Pancreas (tissue), 10 donors: ENCODE measurements around the gene HBG1. TPM values are rescaled to one million over a fixed set of nuclear protein-coding genes. Genes with fewer than 3 reads are reported as not detected.

Experiments used
- ATAC-seq, 4 donors: fragments of 200-7000 bp; cut with Tn5 transposase; one replicate each; pipeline versions ENCODE4 v1.8.0 to v1.9.1; 2020; ENCODE audit warnings: mild to moderate bottlenecking in 4 of 4, moderate library complexity in 4 of 4
- DNase-seq, 6 donors: peaks; one replicate each; pipeline ENCODE4 v3.0.0-alpha.2; 2020
- FAIRE-seq: peaks from 2 replicates; lab custom pipeline; 2012; peaks lifted over from hg19 to GRCh38; lab: Jason Lieb, UNC
- H3K27ac ChIP-seq, 4 donors: fragments of 200-600 bp; sonication (generic); 1 replicate in 3 of 4; 2 replicates in 1 of 4; pipeline versions ENCODE4 v1.5.0 to v1.8.0; 2020
- H3K27me3 ChIP-seq, 4 donors: fragments of 200-600 bp; one replicate each; pipeline ENCODE4 v1.8.0; 2021
- H3K36me3 ChIP-seq, 3 donors: fragments of 200-600 bp; sonication (generic) in 1 of 3; one replicate each; pipeline versions ENCODE4 v1.5.0 to v1.8.0; 2020 to 2021
- H3K4me1 ChIP-seq, 3 donors: fragments of 200-600 bp; one replicate each; pipeline ENCODE4 v1.8.0; 2021
- H3K4me3 ChIP-seq, 4 donors: fragments of 200-600 bp; sonication (generic) in 2 of 4; one replicate each; pipeline versions ENCODE4 v1.5.0 to v1.8.0; 2020 to 2021
- H3K9me3 ChIP-seq, 4 donors: fragments of 200-600 bp; one replicate each; pipeline ENCODE4 v1.8.0; 2021
- WGBS, 2 donors: extraction: QIAGEN DNeasy Blood & Tissue Kit; methylation state at CpG; one replicate each; pipeline ENCODE4 v1.1.7; 2013; 5-methylcytosine and 5-hydroxymethylcytosine counted together
- intact Hi-C, 3 donors: fragments of 100-400 bp; cut with DNase I; formaldehyde crosslinking; loops; one replicate each; pipeline versions ENCODE4 v1.11.1 to v1.14.2; 2022
- polyA plus RNA-seq, 2 donors: library from polyadenylated mRNA; stranded (reverse); fragments of 200-250 nt; gene quantifications; one replicate each; pipeline ENCODE4 v1.2.3, GENCODE V29; 2013
- total RNA-seq, 6 donors: library from RNA; stranded (reverse); fragmentation: NEBNext Ultra II Directional in 4 of 6; extraction: Animal tissue kit (Norgen Biotek cat#: 25700) in 4 of 6; gene quantifications; one replicate each; pipeline versions ENCODE4 v1.2.1 to v1.2.4, GENCODE V29; 2021 to 2023
- TF ChIP-seq, protein P1 (sequence below), 4 donors: fragments of 200-600 bp; sonication (generic) in 3 of 4; IDR thresholded peaks; one replicate each; pipeline versions ENCODE4 v1.5.0 to v1.8.0; 2021; ENCODE audit warnings: antibody characterized with exemption in 4 of 4
- donor health status: healthy with polysubstance abuse.
- donor health status: DM: no; HTN: no; CAD: no; lungs with moderate emphysema.
- donor health status: DM: no; HTN: no; CAD: no.
- donor health status: control.
- donor health status: control.
- donor health status: Bipolar disorder and iron deficiency.
- donor health status: DM: yes; HTN: yes; CAD: no.
- donor health status: DM: no; HTN: no; CAD: no.
- donor health status: DM: no; HTN: no; CAD: no.
- donor health status: DM: yes; HTN: yes; CAD: no.

The HBG1 gene
- total and polyA plus RNA-seq, 8 donors, result 3.3 TPM; not detected in 7

DNA sequence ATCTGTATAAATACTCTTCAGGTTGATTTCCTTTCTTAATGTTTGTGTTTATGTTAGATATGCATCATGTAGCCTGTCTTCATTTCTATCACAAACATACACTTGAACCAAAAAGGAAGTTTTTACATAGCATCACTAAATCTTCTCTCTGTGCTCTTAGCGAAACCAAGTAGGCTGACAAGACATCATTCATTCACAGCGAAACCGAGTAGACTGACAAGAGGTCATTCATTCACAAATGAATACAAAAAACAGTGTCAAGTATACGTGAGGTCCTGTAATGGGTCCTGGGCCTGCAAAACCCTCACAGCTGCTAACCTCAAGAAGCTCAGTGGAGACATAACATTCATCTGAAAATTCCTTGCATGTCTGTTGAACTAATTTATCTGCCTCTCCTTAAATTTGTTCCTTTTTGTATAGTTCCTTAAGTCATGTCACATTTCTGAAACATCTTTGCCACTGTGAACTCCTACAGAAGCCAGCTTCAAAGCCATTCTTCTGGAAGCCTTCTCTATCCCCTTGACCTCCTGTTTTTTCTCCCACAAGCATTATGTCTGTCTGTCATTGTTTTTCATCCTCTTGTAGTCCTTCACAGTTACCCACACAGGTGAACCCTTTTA, 29.9 kb upstream of the HBG1 start:
- TF ChIP-seq, protein P1, sequence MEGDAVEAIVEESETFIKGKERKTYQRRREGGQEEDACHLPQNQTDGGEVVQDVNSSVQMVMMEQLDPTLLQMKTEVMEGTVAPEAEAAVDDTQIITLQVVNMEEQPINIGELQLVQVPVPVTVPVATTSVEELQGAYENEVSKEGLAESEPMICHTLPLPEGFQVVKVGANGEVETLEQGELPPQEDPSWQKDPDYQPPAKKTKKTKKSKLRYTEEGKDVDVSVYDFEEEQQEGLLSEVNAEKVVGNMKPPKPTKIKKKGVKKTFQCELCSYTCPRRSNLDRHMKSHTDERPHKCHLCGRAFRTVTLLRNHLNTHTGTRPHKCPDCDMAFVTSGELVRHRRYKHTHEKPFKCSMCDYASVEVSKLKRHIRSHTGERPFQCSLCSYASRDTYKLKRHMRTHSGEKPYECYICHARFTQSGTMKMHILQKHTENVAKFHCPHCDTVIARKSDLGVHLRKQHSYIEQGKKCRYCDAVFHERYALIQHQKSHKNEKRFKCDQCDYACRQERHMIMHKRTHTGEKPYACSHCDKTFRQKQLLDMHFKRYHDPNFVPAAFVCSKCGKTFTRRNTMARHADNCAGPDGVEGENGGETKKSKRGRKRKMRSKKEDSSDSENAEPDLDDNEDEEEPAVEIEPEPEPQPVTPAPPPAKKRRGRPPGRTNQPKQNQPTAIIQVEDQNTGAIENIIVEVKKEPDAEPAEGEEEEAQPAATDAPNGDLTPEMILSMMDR (IDR thresholded peaks at IDR 0.05), result no peak
- Histone ChIP-seq H3K9me3 (no peaks in the 10 kb centered on the region), H3K36me3 (no peaks in the 10 kb centered on the region), H3K27me3 (no peaks in the 10 kb centered on the region), H3K4me3 (no peak overlapping the region), H3K27ac (no peak overlapping the region), H3K4me1 (no peaks in the 10 kb centered on the region)
- no peak for FAIRE-seq
- intact Hi-C loops, result no loop called here
- no peak for ATAC-seq
- no peak for DNase-seq
- WGBS, 2 donors, result 72% methylated on average over 4 of the region's 4 CpGs

DNA sequence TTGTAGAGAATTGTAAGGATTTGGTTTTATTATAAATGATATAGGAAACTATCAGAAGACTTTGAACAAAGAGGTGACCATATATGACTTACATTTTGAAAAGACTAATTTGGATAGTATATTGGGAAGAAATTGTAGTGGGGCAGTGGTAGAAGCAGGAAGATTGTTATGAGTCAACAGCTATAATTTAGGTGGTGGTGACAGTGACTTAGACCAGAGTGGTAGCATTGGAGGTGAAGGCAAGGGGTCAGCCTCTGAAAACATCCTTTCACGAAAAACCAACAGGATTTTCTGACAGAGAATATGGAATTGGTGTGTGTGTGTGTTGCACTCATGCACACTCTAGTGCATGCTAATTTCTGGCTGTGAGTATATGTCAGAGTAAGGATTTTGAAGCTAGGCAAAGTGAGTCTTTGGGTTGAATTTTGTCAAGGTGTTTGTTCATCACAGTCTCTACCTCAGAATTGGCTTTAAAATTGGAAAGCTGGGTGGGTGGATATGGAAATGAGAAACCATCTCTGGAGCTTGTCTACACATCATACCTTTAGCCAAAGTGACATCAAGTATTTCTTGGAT, 28.2 kb upstream of the HBG1 start:
- TF ChIP-seq, protein P1 (IDR thresholded peaks at IDR 0.05), result no peak
- intact Hi-C loops, result no loop called here
- Histone ChIP-seq H3K36me3 (no peaks in the 10 kb centered on the region), H3K27me3 (no peaks in the 10 kb centered on the region), H3K4me3 (no peak overlapping the region), H3K4me1 (no peaks in the 10 kb centered on the region), H3K9me3 (no peaks in the 10 kb centered on the region), H3K27ac (no peak overlapping the region)
- no peak for FAIRE-seq
- ATAC-seq, result no peak
- 65 to 75% methylated on average over 1 of the region's 1 CpG for WGBS, 2 donors
- no peak for DNase-seq

DNA sequence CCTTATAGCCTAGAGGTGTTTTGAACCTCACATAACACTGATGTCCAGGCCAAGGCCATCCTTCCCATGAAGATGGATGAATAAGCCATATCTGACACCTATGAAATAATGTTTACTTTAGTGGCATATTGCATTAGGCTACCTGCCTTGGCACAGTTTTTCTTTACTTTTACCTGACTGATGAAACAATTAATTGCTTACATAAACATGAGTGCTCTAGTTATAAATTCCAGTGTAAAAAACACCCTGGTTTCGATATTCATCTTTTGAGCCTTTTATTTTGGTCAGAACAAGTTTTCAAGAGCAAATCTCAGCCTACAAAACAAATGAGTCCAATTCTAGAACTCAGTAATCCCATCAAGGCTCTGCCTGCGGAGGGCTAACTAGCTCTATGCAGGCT, 27.0 kb upstream of the HBG1 start:
- TF ChIP-seq, protein P1 (IDR thresholded peaks at IDR 0.05), result no peak
- Histone ChIP-seq H3K27ac (no peak overlapping the region), H3K36me3 (no peaks in the 10 kb centered on the region), H3K4me3 (no peak overlapping the region), H3K4me1 (no peaks in the 10 kb centered on the region), H3K9me3 (no peaks in the 10 kb centered on the region), H3K27me3 (no peaks in the 10 kb centered on the region)
- intact Hi-C loops, result no loop called here
- WGBS, 2 donors, result 63 to 74% methylated on average over 2 of the region's 2 CpGs
- DNase-seq (no peak), FAIRE-seq (no peak), ATAC-seq (no peak)

DNA sequence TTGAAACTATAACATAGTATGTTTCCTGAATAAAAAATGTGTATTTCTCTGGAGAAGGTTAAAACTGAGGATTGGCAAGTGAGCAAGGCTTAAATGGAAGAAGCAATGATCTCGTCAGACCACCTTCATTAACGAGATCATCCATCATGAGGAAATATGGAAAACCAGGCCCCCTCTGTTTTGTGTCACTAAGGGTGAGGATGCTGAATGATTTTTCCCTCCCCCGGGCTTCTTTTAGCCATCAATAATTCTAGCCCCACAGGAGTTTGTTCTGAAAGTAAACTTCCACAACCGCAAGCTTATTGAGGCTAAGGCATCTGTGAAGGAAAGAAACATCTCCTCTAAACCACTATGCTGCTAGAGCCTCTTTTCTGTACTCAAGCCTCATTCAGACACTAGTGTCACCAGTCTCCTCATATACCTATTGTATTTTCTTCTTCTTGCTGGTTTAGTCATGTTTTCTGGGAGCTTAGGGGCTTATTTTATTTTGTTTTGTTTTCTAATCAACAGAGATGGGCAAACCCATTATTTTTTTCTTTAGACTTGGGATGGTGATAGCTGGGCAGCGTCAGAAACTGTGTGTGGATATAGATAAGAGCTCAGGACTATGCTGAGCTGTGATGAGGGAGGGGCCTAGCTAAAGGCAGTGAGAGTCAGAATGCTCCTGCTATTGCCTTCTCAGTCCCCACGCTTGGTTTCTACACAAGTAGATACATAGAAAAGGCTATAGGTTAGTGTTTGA, 25.9 kb upstream of the HBG1 start:
- ATAC-seq, result no peak
- FAIRE-seq, result no peak
- H3K4me1 ChIP-seq, result no peaks in the 10 kb centered on the region
- intact Hi-C loops, result no loop called here
- 59 to 69% methylated on average over 6 of the region's 6 CpGs for WGBS, 2 donors
- no peak overlapping the region for H3K4me3 ChIP-seq
- no peaks in the 10 kb centered on the region for H3K36me3 ChIP-seq
- DNase-seq, result no peak
- no peaks in the 10 kb centered on the region for H3K27me3 ChIP-seq
- H3K27ac ChIP-seq, result no peak overlapping the region
- TF ChIP-seq, protein P1 (IDR thresholded peaks at IDR 0.05), result no peak
- H3K9me3 ChIP-seq, result no peaks in the 10 kb centered on the region

DNA sequence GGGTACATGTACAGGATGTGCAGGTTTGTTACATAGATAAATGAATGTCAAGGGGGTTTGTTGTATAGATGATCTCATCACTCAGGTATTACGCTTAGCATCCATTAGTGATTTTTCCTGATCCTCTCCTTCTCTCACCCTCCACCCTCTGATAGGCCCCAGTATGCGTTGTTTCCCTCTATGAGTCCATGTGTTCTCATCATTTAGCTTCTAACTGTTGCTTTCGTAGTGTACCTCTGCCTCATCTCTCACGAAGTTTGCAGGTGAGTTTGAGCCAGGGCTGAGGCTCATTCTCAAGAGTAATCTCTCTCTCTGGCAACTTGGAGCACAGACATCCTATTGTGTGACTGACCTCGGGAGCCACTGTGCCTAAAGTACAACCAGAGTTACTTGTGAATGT, 24.7 kb upstream of the HBG1 start:
- 53 to 55% methylated on average over 5 of the region's 5 CpGs for WGBS, 2 donors
- FAIRE-seq, result no peak

More for the DNA sequence above, 24.7 kb upstream of the HBG1 start:
- Histone ChIP-seq H3K27me3 (no peaks in the 10 kb centered on the region), H3K4me1 (no peaks in the 10 kb centered on the region), H3K9me3 (no peaks in the 10 kb centered on the region), H3K27ac (no peak overlapping the region), H3K36me3 (no peaks in the 10 kb centered on the region), H3K4me3 (no peak overlapping the region)
- ATAC-seq (no peak), DNase-seq (no peak)
- intact Hi-C loops, result no loop called here
- TF ChIP-seq, protein P1 (IDR thresholded peaks at IDR 0.05), result no peak
